Glomerular endothelial cell (primary cell): ENCODE measurements around the gene FAM149A. TPM values are rescaled to one million over a fixed set of nuclear protein-coding genes. Genes with fewer than 3 reads are reported as not detected.

ENCODE experiments used
- DNase-seq: peaks from one replicate; pipeline ENCODE4 v3.0.0-alpha.2; 2011; ENCODE audit warnings: low read depth, low spot score; ENCODE audit errors: extremely low read depth
- total RNA-seq: library from RNA; depleted of rRNA; stranded (reverse); fragments of >200 nt; gene quantifications from 2 replicates; pipeline ENCODE4 v1.2.3, GENCODE V29; 2015

Gene FAM149A
- total RNA-seq, 1 donor from 2014 or later = 1.2 TPM

DNA sequence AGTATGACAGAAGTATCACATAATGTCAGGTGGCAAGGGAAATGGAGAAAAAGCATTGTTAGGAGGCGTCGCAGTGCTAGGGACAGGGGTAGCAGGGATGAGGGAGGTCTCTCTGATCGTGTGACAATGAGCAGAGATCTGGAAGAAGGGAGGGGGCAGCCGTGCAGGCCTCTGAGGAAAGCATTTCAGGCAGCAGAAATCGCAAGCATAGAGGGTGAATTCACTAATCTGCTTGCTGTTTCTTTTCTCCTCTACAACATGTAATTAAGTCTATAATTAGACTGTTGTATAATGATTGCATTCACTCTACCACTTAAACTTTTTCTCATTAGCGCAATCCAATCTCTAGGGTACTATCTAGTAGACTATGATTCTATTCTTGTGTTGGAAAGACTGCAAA lies 96.0 kb downstream of the FAM149A start:
- DNase-seq = no peak

DNA sequence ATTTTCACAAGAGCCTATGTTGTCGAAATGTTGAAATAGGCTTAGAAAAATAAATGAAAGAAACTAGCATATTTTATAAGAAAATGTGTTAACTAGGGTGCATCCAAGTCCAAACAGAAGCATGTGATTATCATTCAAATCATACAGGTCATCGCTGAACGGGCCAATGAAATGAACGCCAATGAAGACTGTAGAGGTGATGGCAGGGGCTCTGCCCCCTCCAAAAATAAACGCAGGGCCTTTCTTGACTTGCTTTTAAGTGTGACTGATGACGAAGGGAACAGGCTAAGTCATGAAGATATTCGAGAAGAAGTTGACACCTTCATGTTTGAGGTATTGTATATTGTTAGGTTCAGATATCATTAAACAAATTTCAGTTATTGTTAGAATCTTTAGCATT lies 96.5 kb downstream of the FAM149A start:
- no peak for DNase-seq

DNA sequence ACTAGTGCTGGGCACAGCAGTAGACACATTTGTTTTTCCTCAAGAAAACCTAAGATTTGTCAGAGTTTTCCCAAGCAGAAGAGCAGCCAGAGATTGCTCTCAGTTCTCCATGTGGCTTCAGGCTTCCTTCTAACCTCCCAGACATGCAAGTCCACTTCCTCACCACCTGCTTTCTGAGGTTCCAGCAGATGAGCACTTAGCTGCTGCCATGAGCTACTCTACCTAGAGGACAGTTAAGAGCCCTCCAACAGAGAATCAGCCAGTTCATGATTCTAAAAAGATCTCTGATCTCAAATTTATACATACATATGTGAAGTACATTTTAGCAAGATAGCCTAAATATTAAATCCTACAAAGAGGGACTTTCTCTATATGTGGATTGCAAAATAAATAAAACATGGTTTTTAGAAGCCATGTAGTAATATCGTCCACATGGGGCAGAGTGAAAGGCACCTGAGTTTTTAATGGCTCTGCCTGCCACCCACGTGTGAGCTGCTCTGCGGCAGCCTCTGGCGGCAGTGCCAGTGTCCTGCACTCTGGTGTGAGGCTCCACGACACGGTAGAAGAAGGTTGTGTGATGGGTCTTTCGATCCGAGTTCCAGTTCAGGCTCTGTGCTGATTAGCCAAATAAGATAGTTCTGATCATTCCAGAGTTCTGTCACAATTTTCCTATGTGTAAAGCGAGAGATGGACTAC lies 97.2 kb downstream of the FAM149A start:
- no peak for DNase-seq

DNA sequence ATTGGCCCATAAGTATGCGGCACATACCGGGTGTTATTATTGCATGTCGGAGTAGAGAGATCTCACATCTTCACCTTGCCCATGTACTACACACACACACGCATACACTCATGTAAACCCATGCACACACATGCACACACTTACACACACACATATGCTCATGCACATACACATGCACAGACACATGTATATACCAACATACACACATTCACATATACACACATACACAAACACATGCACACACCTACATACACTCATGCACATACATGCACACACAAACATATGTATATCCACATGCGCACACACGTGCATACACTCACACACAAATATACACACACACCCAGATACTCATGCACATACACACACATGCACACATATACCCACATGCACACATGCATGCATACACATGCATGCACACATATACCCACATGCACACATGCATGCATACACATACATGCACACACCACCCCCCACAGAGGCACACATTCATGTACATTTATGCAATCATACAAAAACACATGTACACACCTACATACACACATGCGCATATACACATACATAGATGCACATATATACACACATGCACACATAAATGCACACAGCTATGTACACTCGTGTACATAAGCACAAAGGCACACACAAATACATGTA lies 98.1 kb downstream of the FAM149A start:
- DNase-seq = no peak

GRCh38 chr4:186203406-186203805 lies 98.9 kb downstream of the FAM149A start:
- DNase-seq = no peak

DNA sequence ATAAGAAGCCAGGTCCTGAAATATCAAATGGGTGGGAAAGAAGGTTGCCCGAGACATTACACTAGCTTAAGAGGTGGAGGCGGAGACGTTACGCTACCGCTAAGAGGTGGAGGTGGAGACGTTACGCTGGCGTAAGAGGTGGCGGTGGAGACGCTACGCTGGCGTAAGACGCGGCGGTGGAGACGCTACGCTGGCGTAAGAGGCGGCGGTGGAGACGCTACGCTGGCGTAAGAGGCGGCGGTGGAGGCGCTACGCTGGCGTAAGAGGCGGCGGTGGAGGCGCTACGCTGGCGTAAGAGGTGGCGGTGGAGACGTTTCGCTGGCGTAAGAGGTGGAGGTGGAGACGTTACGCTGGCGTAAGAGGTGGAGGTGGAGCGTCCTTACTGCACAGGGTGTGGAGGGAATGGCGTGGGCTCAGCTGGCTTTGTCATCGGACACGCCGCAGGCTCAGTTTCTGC lies 99.6 kb downstream of the FAM149A start:
- no peak for DNase-seq

DNA sequence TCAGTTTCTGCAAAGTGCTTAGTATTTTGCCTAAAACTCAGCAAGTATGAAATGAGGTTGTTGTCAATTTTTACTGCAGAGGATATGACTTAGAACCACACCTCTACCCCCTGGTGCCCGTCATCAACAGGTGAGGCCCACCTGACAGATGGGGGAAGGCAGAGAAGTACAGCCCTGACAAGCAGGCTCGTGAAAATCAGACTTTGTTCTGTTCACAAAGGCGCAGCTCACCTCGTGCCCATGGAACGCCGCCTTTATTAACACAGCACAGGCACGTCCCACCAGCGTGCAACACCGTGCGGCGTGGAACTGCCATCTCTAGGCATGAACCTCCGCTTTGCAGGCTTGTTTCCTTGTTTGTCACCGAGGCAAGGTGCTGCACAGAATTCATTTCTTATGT lies 100.2 kb downstream of the FAM149A start:
- DNase-seq = no peak

DNA sequence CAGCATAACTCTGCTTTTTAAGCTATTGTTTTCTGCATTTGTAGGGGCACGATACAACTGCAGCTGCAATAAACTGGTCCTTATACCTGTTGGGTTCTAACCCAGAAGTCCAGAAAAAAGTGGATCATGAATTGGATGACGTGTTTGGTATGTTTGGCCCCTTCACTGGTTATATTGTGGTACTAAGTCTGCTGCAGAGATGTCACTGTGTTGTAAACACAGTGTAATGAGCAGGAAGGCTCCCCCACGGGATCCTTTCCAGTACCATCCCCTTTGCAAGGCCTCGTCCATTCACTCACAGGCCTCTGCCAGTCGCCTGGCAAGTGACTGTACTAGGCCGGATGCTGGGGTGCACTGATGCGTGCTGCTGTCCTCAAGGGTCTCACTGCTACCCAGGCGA lies 100.7 kb downstream of the FAM149A start:
- no peak for DNase-seq

- no peak for DNase-seq
Measured at GRCh38 chr4:186216465-186217024, 112.0 kb downstream of the FAM149A start.

DNA sequence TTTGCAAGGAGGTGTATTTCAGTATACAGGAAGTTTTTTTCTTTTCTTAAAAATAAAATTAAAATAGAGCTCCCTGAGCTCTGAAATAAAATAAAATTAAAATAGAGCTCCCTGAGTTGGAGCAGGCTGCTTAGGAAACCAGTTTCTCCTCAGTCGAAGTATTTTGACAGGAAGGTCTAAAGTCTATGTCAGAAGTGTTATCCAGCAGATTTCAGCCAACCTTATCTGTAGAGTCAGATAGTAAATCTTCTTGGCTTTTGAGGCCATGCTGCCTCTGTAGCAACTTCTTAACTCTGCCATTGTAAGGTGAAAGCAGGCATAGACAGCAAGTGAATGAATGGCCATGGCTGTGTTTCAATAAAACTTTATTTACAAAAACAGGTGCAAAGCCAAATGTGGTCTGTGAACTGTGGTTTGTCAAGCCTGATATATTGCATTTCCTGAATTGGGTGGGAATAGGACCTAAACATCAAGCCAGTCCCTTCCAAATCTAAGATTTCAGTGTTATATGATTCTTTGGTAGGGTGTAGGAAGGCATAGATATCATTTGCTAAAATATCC lies 113.3 kb downstream of the FAM149A start:
- no peak for DNase-seq

- DNase-seq = no peak
Measured at GRCh38 chr4:186221624-186222023, 117.1 kb downstream of the FAM149A start.

Other genes with a start within 250 kb of the FAM149A start
- 2.9 and 7.4 TPM in 2 replicates for gene TLR3, start 35.5 kb upstream of the FAM149A start, total RNA-seq
- 6.7 and 13.8 TPM in 2 replicates for gene CYP4V2, start 86.9 kb downstream of the FAM149A start, total RNA-seq
- 0.15 TPM in 1 of 2 replicates, not detected in the other for gene KLKB1, start 122.8 kb downstream of the FAM149A start, total RNA-seq
- not detected in 2 replicates for gene F11, start 161.5 kb downstream of the FAM149A start, total RNA-seq